CD4-positive, alpha-beta T cell treated with Interleukin-2 at 100 ng/mL for 4 hours (primary cell): ENCODE results near the gene IL22RA1.

Source experiments
- DNase-seq: peaks from one replicate; pipeline ENCODE4 v3.0.0-alpha.2; 2020; ENCODE audit warnings: low spot score

The IL22RA1 gene

GRCh38 chr1:24142546-24143534 lies at the start of gene IL22RA1:
Gene IL22RA1 (minus strand): TSS chr1:24143140. CDS start chr1:24143082, 58 bp downstream.
- no peak for DNase-seq

- peak; percentile 61 for DNase-seq
Observed at GRCh38 chr1:24191860-24192259, 48.9 kb upstream of the IL22RA1 start.

GRCh38 chr1:24190983-24191461 lies 48.1 kb upstream of the IL22RA1 start:
- DNase-seq = no peak

- DNase-seq = no peak
Observed at GRCh38 chr1:24189528-24189927, 46.6 kb upstream of the IL22RA1 start.

- DNase-seq = peak; percentile 72
Observed at GRCh38 chr1:24186993-24187790, 44.3 kb upstream of the IL22RA1 start, which contains the start of gene IFNLR1. Gene IFNLR1 (minus strand): TSS chr1:24187289. CDS start chr1:24187248, 41 bp downstream.

GRCh38 chr1:24186711-24186992 lies 43.7 kb upstream of the IL22RA1 start:
- DNase-seq = no peak

GRCh38 chr1:24186031-24186710 lies 43.2 kb upstream of the IL22RA1 start:
- no peak for DNase-seq

GRCh38 chr1:24185076-24185475 lies 42.1 kb upstream of the IL22RA1 start:
- DNase-seq = no peak

GRCh38 chr1:24182061-24182460 lies 39.1 kb upstream of the IL22RA1 start:
- DNase-seq = no peak

- DNase-seq = no peak
Observed at GRCh38 chr1:24181619-24182018, 38.7 kb upstream of the IL22RA1 start.

GRCh38 chr1:24180676-24181075 lies 37.7 kb upstream of the IL22RA1 start:
- no peak for DNase-seq

GRCh38 chr1:24179251-24179840 lies 36.4 kb upstream of the IL22RA1 start:
- no peak for DNase-seq

- DNase-seq = no peak
Observed at GRCh38 chr1:24178407-24178806, 35.5 kb upstream of the IL22RA1 start.

- no peak for DNase-seq
Observed at GRCh38 chr1:24177161-24177560, 34.2 kb upstream of the IL22RA1 start.

GRCh38 chr1:24175033-24175755 lies 32.3 kb upstream of the IL22RA1 start:
- DNase-seq = no peak

- DNase-seq = no peak
Observed at GRCh38 chr1:24173638-24174575, 31.0 kb upstream of the IL22RA1 start.

GRCh38 chr1:24172598-24172997 lies 29.7 kb upstream of the IL22RA1 start:
- DNase-seq = no peak

GRCh38 chr1:24169286-24169685 lies 26.3 kb upstream of the IL22RA1 start:
- DNase-seq = no peak

GRCh38 chr1:24168245-24168644 lies 25.3 kb upstream of the IL22RA1 start:
- no peak for DNase-seq

GRCh38 chr1:24167008-24167407 lies 24.1 kb upstream of the IL22RA1 start:
- DNase-seq = no peak
